Measurements from ENCODE around the gene MROH8. TPM values are rescaled to one million over a fixed set of nuclear protein-coding genes. Genes with fewer than 3 reads are reported as not detected.

Gene MROH8
- total and polyA plus RNA-seq, 2 of the 13 experiments (the other 11 are each of a cell fraction or from before 2014, with no cell fraction given): 2.6 to 5.5 TPM

- TF ChIP-seq, protein P1, sequence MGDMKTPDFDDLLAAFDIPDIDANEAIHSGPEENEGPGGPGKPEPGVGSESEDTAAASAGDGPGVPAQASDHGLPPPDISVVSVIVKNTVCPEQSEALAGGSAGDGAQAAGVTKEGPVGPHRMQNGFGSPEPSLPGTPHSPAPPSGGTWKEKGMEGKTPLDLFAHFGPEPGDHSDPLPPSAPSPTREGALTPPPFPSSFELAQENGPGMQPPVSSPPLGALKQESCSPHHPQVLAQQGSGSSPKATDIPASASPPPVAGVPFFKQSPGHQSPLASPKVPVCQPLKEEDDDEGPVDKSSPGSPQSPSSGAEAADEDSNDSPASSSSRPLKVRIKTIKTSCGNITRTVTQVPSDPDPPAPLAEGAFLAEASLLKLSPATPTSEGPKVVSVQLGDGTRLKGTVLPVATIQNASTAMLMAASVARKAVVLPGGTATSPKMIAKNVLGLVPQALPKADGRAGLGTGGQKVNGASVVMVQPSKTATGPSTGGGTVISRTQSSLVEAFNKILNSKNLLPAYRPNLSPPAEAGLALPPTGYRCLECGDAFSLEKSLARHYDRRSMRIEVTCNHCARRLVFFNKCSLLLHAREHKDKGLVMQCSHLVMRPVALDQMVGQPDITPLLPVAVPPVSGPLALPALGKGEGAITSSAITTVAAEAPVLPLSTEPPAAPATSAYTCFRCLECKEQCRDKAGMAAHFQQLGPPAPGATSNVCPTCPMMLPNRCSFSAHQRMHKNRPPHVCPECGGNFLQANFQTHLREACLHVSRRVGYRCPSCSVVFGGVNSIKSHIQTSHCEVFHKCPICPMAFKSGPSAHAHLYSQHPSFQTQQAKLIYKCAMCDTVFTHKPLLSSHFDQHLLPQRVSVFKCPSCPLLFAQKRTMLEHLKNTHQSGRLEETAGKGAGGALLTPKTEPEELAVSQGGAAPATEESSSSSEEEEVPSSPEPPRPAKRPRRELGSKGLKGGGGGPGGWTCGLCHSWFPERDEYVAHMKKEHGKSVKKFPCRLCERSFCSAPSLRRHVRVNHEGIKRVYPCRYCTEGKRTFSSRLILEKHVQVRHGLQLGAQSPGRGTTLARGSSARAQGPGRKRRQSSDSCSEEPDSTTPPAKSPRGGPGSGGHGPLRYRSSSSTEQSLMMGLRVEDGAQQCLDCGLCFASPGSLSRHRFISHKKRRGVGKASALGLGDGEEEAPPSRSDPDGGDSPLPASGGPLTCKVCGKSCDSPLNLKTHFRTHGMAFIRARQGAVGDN (CRISPR knock-in tag; IDR thresholded peaks at IDR 0.05): no peak
- TF ChIP-seq, protein P2, sequence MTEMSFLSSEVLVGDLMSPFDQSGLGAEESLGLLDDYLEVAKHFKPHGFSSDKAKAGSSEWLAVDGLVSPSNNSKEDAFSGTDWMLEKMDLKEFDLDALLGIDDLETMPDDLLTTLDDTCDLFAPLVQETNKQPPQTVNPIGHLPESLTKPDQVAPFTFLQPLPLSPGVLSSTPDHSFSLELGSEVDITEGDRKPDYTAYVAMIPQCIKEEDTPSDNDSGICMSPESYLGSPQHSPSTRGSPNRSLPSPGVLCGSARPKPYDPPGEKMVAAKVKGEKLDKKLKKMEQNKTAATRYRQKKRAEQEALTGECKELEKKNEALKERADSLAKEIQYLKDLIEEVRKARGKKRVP (CRISPR knock-in tag; IDR thresholded peaks at IDR 0.05): peak in 1 of 2 experiments; percentile 61; a peak in 2 of 4 replicates
- TF ChIP-seq CEBPG (CRISPR knock-in tag; IDR thresholded peaks at IDR 0.05) (peak; percentile 65), ZNF737 (CRISPR knock-in tag; IDR thresholded peaks at IDR 0.05; ENCODE audit: borderline replicate concordance) (no peak), U2AF2 (IDR thresholded peaks at IDR 0.05; ENCODE audit: low read depth, low read length) (no peak), HOXA3 (CRISPR knock-in tag; IDR thresholded peaks at IDR 0.05) (no peak)
Measured at GRCh38 chr20:37220731-37221130, 41.4 kb upstream of the MROH8 start (continued).

Data from HepG2 (cell line).